ENCODE measurements around the gene ACSL6.

DNA sequence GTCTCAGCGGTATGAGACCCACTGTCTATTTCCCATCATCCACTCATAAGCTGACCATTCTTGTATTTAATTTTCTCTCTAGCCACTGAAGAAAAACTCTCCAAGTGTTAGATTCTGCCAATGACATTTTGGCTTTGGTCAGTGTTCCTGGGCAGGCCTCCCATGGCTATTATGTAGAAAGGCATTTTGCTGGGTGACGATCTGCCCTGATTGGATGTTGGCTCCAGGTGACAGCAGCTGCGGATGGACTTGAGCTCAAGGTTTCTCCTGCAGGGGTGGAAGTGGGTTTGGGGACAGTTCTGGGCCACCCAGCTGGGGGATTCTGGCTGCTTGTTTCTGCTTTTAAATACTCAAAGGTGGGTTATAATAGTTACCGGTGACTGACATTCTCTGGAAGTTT lies 31.6 kb downstream of the ACSL6 start:
- TF ChIP-seq, protein P1, sequence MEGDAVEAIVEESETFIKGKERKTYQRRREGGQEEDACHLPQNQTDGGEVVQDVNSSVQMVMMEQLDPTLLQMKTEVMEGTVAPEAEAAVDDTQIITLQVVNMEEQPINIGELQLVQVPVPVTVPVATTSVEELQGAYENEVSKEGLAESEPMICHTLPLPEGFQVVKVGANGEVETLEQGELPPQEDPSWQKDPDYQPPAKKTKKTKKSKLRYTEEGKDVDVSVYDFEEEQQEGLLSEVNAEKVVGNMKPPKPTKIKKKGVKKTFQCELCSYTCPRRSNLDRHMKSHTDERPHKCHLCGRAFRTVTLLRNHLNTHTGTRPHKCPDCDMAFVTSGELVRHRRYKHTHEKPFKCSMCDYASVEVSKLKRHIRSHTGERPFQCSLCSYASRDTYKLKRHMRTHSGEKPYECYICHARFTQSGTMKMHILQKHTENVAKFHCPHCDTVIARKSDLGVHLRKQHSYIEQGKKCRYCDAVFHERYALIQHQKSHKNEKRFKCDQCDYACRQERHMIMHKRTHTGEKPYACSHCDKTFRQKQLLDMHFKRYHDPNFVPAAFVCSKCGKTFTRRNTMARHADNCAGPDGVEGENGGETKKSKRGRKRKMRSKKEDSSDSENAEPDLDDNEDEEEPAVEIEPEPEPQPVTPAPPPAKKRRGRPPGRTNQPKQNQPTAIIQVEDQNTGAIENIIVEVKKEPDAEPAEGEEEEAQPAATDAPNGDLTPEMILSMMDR (conservative IDR thresholded peaks at IDR 0.05 in 1 of 2, IDR thresholded peaks at IDR 0.05 in 1 of 2; ENCODE audit: low read depth in 1 of 2, low read length in 2 of 2): no peak
- no peak for TF ChIP-seq EZH2 (IDR thresholded peaks at IDR 0.05; ENCODE audit: low read length, missing control alignments)
